Stimulated activated CD8-positive, alpha-beta memory T cell treated with anti-CD3 and anti-CD28 coated beads, Interleukin-15, amount 100 ng/mL, for 1 hour (primary cell): Measurements from ENCODE around the gene FKBP6.
"Not testable (repeated sequence)": the region's sequence is repeated elsewhere in the genome, so short reads cannot be mapped to it uniquely, and the experiment has no call there.

ENCODE experiments used
- DNase-seq: peaks from one replicate; pipeline ENCODE4 v3.0.0-alpha.2; 2020; ENCODE audit warnings: low read depth

Gene FKBP6

DNA sequence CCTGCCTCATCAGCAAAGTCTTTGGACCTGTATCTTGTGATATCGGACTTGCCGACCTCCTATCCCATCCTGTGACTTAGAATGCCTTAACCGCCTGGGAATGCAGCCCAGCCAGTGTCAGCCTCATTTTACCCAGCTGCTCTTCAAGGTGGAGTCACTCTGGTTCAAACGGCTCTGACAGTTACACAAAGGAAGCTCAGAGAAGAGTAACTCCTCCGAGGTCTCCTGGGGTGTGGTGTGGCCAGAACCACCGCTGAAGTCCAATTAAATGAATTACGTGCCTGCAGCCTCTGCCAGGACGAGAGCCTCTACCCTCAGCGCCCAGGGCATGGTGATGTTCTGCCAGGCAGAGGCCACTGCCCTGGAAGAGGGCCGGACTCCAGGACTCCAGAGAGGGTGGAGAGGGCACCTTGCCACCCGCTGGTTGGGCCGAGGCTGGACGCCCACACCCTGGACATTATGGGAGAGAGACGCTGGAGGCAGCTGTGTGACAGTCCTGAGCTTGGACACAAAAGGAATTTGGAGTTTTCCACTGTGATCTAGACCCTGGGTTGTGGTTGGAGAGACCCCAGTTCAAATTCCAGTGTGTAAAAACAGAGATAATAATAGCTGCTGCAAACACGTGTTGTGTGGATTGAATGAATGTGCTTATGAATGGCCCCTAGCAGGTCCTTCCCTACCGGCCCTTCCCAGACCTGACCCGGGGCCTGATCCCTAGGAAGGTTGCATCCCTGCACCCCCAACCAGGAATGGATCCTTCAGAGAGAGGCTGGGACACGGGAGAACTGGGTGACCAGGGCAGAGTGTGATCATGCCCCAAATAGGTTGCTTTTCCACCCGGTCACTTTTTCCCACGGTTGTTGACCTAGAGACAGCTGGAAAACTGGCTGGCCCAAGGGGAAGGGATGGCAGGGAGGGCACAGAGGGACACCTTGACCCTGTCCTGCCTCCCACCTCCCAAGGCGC, 67.9 kb downstream of the FKBP6 start:
- no peak for DNase-seq

DNA sequence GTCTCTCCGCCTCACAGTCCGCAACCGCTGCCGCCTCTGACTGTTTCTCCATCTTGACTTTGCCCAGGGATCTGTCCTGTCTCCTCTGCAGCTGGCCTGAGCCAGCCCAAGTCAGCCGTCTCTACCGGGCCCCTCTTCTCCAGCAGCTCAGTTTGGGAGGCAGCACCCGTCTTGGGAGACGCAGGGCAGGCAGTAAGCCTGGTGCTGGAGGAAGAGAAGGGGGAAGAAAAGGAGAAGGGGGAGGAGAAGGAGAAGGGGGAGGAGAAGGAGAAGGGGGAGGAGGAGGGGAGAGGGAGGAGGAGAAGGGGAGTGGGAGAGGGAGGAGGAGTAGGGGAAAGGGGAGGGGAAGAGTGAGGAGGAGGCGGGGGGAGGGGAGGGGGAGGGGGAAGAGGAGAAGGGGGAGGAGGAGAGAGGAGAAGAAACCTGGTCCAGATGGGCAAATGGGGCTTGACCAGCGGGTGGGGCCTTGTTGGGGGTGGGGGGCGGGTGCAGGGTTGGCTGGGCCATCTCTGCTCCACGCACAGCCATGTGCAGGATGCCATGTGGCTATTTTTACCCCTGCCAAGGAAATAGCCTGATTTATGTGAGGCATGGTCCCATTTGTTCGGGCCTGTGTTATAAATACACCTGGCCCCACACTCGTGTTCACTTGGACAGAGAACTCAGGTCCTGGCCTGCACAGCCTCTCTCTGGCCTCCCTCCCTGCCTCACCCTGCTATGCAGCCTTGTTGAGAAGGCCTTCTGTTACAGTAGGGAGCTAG, 69.7 kb downstream of the FKBP6 start:
- no peak for DNase-seq

DNA sequence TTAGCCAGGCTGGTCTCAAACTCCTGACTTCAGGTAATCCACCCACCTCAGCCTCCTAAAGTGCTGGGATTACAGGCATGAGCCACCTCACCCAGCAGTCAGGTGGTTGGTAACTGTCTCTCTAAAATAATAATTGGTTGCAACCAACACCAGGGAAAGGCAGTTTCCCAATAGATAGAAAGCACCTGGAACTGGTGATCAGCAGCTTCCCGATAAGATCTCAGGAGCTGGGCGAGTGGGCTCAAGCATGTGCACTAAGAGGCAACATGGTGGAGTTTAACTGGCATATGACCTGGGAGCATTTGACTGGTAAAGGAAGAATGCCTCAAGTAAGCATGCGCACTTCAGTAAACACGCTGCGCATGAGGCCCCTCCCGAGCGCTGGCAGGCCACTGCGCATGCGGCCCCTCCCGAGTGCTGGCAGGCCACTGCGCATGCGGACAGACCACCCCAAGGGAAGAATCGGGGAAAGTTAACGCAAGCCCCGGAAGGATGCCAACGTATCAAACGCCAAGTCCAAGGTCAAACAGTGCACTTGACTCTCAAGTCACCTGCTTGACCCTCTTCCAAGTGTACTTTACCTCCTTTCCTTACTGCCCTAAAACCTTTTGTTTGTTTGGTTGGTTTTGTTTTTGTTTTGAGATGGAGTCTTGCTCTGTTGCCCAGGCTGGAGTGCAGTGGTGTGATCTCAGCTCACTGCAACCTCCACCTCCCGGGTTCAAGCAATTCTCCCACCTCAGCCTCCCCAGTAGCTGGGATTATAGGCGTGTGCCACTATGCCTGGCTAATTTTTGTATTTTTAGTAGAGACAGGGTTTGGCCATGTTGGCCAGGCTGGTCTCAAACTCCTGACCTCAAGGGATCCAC, 71.5 kb downstream of the FKBP6 start:
- peak; percentile 34 for DNase-seq

DNA sequence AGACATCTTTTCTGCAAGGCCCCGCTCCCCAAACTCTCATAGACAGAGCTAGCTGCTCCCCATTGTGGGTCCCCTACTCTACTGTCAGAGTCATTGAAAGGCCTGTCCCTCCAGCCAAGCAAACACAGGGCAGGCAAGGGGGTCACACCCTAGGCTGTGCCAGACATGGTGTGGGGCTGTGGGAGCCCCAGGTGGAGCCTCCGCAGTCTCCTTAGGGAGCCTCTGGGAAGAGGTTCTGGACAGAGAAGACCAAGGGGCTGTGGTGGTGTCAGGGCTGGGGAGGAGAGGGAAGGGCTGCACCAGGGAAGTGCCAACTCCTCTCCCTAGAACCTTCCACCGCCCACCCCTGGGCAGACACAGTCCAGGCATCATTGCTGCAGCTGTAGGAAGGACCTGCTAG, 76.9 kb downstream of the FKBP6 start:
- not testable (repeated sequence) for DNase-seq
